Stimulated activated CD4-positive, alpha-beta T cell treated with anti-CD3 and anti-CD28 coated beads, Interleukin-15, amount 100 ng/mL, for 24 hours (primary cell): ENCODE measurements around the gene KCNJ6.

Experiments
- DNase-seq: peaks from one replicate; pipeline ENCODE4 v3.0.0-alpha.2; 2020

KCNJ6 gene

DNA sequence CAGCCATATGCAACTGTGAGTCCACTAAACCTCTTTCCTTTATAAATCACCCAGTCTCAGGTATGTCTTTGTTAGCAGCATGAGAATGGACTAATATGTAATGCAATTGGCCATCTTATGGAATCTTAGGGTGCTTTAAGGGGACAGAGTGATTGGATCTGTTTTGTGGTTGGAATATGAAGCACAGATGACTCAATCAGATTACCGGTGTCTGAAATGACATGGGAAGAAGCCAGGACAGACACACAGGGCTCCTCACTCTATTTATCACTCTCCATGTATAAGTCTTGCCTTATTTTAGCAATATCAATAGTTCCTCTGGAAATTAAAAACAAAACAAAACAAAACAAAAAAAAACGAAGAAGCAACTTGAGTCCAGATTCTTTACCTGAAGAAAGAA is 12.9 kb downstream of the KCNJ6 start:
- DNase-seq: no peak

DNA sequence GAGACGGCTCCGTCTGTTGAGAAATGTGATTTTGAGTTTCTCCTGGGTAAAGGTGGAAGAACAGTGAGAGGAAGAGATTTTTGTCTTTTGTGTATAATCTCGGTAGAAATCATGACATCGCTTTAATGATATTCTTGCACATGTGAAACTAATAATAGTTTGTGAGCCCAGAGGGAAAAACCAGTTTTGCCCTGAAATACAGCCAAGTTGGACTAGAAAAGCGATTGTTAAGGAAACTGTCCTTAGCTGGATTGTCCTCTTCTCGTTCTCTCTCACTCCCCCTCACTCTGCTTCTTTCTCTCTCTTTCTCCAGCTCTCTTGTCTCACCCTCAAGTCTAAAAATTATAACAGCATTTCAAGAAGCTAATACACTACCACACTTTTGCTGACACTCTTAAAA is 17.1 kb downstream of the KCNJ6 start:
- no peak for DNase-seq

DNA sequence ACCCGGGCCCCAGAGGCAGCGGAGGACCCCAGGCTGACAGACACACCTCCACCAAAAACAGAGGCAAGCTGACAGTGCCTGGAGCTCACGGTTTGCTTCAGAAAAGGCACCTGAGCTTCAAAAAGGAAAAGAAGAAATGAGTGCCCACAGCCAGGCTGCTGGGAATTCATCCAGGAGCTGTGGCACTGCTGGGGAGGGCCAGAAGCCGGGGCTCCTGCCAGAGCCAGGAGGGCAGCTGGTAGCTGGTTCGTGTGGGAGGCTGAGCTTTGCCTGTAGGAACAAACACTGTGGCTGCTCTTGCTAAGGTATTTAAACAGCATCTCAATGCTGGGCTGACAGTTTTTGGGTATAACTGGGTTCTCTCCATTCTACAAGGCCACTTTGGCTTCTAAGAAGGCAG is 19.5 kb downstream of the KCNJ6 start:
- DNase-seq: no peak

DNA sequence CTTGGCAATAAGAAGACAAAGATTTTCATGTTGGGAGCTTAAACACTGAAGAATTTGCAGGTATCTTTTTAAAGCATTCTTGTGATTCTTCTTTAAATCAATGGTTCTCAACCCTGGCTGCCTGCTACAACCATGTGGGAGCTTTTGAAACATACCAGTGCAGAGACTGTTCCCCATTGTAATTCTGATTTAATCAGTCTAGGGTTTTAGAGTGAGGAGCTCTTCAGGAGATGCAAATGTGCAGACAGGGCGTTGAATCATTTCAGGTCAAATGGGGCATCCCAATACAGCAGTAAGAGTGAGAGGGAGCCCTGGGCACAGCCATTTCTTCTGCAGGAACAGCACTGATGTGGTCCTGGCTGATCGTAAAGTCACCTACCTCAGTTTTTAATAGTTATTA is 24.3 kb downstream of the KCNJ6 start:
- no peak for DNase-seq

DNA sequence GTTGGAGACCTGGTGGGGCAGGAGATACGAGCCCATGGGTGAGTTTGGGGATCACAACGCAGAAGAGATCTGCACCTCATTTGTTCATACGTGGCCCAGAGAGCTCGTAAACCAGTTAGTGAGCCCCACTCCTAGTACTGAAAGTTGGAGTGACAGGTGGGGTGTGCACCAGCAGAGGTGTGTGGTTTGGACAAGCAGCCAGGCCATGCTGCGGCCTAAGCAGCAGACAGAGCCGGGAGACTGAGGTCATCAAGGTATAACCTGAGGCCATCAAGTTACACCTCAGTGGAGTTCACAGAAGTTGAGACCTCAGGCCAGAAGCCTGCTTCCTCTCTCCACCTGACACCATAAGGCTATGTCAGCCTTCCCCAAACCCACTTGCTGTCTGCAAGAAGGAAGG is 27.6 kb downstream of the KCNJ6 start:
- no peak for DNase-seq

DNA sequence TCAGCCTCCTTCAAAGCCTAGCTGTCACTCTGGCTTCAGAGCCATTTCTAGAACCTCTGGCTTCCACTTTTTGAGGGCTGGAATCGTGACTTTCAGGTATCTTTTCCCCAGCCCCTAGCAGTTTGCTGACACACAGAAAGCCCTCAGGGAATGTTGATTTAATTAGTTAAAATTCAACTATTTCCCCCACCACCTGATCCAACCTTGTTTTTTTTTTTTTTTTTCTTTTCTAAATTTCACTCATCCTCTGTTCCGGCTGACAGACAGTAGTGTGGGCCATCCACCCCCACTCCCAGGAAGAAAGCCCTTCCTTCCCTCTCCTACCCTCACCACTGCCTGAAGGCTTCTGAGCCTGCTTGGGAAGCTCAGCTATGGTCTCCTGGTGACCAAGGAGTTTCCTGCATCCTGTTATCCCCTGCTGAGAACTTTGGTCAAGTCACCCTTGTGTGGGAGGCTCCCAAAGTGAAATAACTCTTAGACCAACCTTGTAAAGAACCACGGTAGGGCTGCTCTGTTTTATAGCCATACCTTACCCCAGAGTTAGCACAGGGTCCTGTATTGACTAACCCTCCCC is 29.4 kb downstream of the KCNJ6 start:
- DNase-seq: no peak

DNA sequence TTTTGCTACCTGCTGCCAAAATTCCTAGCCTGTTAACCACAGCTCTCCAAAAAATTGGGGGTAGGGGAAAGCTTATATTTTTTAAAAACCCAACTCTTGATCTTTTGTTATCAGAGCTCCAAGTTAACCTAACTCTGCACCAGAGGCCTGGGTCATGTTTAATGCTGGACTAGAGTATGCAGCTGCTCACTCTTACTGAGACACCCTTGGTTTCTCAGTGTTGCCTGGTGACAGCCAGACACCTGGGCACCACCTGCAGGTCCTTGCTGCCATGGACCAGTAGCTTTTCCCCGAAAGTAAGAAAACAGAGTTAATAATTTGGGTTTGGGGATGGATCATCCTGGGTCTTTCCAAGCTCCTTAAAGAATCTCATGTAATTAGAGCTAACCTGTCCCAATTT is 30.1 kb downstream of the KCNJ6 start:
- DNase-seq: no peak

DNA sequence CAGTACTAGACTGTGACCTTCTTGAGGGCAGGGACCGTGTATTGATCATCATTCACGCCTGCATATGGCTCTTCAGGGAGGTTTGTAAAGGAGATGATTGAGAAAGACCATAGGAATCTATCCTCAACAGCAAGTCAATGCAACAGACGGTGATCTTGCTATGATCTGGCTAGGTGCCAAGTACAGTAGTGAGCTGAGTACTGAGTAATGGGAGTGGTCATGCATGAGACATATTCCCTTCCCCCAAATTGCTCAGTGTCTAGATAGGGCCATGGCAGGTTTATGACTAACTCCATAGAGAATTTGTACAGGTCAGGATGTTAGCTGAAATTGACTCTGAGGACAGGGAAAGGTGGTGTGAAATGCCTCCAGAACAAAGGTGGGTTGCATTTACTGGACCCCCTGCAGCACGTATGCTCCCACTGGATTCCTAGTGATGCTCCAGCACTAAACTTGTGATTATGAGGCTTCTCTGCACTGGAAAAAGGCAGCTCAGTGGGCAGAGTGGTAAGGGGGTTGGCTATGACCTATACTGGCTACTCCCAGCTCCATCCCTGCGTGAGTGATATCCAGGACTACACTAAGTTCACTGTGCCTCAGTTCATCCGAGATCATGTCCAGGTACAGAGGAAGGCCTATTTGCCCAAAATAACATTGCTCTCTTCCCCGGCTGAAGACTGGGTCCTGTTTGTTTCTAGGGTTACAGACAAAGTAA is 37.2 kb downstream of the KCNJ6 start:
- DNase-seq: no peak

DNA sequence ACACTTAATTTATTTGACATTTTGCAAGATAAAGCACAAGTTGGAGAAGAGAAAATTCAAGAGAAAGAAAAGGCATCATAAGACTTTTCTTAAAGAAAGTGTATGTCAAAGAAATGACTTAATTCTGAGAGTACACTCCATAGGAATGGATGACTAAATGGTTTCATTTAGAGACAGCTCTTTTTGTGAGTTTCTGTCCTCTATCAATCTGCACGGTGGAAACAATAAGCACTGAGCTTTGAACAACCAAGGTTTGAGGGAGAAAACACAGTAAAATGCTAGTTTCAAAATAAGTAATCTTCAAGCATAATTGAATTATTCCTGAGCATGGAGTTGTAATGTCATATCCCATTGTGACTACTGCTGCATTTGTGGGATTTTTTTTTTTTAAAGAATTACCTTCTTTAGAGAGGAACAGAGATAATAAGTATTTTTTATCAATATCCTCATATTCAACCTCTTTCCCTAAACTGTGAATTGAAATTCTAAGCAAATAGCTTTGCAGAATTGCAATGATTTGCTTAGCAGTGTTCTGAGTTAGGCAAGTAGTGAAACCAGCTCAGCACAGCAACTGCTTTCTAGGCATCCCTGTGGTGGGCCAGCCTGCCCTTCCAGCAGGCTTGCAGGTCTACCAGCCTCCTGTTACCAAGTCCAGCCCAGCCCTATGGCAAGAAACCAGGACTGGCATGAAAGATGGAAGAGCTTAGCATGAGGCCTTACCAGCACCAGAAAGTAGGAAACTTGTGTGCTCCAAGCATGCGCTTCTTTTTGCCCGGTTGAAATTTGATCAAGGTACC is 38.2 kb downstream of the KCNJ6 start:
- peak; percentile 6 for DNase-seq

DNA sequence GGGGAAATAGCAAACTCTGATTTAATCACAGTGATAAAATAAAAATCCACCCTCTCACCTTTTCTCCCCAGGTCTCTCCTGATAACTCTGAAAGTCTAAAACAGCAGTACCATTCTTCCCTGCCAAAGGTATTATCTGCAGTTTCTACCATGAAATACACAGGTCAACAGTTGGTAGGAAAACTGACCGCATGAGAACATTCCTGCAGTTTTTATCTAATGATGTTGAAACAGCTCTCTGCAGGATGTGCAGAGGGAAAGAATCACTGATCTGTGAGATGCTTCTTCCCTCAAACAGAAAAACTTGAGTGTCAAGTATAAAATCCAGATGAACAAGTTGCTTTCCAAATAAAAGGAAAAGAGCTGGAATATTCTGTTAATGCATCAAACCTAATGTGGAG is 39.1 kb downstream of the KCNJ6 start:
- no peak for DNase-seq

DNA sequence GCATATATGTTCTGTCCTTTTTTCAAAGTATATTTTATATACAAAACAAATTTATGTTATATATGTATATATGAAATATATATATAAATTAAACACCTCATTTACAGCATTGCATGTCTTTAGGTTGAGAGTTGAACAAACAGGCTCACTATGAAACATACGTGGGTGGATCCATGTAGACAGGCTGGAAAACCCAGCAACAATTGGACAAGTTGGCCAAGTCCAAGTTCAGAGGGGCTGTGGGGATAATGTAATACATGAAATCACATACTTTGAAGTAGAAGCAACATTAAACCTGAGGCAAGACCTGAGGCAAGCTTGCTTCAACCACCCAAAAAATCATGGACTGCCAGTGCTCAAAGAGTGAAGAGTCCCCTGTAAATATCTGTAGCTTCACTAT is 39.7 kb downstream of the KCNJ6 start:
- DNase-seq: no peak

DNA sequence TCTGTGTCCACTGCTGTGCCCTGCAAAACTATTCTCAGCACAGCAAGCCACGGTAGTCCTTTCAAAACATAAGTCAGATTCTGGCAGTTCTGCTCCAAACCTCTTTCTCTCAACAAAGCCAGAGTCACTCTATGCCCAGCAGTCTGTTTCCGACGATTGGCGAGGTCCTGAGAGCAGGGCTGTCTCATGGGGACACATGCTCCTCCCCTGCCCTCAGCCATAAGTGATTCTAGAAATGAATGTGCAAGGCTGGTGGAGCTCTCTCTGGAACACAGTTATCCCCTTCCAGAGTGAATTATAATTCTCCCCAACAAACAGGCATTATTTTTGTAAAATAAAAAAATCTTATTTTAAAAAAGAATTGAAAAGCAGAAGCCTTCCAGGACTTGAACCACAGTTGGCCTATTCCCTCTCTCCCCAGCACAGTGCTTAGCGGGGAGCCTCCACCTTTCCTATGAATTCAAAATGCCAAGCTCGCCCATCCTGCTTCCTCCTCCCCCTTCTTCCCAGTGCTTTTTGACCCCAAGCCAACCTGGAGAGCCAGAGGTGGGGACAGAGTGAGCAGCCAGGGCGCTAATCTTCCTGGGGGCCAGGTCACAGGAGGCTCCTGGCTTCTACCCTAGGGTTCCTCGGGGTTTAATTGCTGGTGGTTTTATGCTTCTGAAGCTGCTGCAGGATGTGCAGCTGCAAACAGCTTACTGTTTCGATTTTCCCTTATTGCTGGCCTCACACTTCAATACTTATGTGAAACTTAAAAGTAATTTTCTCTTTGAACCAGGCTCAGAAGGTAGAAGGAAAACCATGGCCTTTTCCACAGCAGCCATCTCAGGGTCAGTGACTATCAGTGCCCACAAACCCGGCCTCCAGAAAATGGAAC is 41.1 kb downstream of the KCNJ6 start:
- no peak for DNase-seq

DNA sequence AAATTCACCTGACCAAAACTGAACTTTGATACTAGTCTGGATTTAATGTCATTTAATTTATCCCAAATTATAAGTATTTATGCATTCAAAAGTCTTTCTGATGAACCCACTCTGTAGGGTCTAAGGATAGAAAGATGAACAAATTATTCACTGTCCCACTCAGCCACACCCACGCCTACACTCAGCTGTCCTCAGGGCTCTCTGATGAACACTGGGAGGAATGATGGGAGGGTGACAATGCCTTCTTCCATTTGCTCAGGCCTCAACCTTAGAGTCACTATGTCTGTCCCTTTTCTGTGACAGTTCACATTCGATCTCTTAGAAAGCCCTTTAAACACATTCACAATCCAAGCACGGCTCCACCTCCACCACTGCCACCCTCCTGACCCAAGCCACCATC is 41.8 kb downstream of the KCNJ6 start:
- DNase-seq: no peak

DNA sequence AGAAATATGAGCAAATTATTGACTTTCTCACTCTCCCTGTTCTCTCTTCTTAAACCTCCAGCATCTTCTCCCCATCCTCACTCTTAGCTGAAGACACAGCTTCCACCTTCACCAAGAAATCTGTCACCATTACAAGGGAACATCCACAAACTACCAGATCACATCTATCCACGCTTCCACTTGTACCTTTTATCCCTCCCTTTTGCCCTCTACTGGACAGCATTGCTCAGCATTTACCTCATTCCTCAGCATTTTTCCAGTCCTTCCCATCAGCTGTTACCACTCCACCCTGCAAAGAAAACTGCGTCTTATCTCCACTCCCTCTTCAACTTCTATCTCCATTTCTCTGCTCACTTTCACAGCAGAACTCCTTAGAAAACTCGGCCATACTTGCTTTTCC is 42.6 kb downstream of the KCNJ6 start:
- no peak for DNase-seq

DNA sequence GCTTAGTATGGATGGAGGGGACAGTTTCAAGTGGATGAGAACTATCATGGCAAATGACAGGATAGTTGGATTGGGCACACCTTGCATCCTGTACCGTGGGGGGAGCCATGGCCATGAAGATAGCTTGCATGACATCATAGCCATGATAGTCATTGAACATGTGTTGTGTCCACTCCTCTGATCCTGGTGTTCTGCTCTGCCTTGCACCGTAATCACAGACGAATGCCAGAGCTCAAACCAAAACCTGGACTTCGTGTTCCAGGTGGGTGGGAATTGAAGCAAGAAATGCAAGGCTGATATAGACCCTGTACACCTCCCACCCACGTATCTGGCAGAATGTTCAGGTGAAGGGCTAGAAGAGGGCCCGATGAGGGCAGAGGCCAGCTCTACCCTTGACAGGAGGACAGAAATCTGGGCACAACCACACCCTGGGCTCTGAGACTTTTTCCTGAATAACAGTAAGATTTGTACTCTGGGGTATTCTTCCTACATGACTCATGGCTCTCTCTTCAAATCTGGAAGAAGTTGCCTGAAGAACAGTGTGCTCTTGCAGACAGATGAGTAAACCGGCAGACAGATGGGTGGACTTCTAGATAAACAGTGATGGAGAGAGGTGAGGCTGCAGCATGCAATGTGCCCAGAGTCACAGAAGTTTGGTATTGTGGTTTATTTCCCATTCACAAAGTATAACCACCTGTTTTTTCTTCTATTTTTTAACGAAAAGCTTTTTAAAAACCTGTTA is 45.0 kb downstream of the KCNJ6 start:
- DNase-seq: no peak

DNA sequence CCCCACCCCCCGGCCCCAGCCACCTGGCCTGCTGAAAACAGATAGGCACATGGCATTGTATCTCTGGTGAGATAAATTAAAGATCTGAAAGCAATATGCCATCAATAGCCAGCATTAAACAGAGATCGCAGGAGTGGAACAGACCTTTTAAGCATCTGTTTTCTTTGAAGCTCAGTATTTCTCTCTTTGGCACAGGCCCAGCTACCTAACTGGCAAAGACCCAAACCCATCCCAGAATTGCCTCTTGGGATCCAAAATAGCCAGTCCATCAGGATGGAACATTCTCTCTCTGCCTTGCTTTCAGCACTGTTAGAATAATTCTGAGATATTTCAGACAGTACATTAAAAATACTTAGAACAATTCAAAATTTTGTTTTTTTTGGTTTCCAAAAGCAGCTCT is 46.0 kb downstream of the KCNJ6 start:
- DNase-seq: no peak

DNA sequence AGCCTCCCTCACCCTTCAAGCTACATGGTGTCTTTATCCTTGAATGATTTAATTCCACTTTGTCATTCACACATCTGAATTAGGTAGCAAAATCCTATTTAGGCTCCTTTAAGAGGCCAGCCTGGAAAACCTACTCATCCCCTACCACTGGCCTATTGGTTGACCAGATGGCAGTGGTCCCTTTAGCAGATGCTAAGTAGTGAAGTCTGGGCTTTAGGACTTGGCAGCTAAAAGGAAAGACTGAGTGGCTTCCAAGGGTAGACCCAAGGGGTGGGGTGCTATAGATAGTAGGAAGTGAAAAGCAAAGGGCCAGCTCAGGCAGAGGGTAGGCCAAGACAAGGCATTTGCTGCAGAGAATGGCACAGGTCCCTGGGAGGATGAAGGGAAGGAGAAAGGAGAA is 46.6 kb downstream of the KCNJ6 start:
- DNase-seq: no peak

DNA sequence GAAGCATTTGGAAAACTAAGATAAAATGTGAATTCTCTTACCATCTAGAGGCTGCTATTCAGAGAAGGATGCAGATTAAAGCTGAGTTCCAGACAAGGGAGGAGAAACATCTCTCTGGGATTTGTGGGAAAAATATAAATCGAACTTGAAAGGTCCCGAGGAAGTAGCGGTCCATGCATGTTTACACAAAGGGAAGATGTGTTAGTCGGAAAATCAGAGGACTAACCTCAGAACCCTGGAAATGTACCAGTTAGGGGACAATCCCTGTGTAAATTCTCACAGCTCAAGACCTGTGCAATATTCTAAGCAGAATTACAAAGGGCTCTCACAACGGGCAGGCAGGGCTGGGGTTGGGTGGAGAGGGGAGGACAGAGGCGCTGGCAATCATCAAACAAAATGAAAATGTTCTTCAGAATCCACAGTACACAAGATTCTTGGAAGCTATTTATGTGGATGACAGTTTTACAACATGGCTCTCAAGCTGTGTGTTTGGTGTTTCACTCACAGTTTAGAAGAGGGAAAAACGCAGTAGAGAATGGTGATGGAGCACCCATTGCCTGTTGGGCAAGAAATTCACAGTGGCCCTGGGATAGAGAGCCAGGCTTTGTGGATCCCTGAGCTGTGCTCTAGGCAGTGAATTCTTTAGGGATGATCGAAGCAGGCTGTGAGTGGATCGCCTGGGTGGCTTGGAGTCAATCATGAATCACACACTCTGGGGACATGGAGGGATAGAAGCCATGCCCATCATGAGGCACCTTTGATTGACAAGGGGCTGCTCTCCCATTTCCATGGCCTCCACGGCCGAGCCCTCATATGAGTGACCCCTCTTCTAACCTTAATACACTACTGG is 47.6 kb downstream of the KCNJ6 start:
- no peak for DNase-seq

DNA sequence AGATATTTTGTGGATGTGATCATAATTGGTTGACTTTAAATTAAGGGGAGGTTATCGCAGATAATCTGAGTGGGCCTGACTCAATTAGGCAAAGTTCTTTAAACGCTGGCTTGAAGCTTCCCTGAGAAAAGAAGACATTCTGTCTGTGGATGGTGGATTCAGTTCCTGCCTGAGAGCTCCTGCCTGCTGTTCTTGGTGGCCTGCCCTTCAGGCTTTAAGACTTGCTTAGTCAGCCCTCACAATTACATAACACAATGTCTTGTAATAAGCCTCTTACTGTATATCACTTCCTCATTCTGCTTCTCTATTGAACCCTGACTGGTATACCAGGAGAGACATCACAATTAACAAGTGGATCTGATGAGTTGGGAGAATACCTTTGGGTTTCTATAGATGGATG is 50.2 kb downstream of the KCNJ6 start:
- no peak for DNase-seq

DNA sequence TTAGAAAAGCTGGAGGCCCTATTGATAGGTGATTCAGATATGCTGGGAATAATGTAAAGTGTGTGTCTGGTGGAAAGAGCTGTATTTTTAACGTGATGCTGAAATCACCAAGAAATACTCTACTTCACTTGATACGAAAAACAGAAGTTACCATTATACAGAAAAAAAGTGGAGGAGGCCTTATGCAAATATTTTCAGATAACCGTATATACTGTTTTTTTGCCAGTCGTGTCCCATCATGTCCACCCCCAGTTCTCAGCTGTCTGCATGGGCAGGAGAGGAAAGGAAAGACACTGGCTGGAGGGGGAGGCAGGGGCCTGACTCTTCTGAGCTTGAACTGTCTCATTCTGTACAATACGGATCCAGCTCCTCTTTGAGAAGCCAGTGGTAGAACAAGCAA is 51.1 kb downstream of the KCNJ6 start:
- no peak for DNase-seq

DNA sequence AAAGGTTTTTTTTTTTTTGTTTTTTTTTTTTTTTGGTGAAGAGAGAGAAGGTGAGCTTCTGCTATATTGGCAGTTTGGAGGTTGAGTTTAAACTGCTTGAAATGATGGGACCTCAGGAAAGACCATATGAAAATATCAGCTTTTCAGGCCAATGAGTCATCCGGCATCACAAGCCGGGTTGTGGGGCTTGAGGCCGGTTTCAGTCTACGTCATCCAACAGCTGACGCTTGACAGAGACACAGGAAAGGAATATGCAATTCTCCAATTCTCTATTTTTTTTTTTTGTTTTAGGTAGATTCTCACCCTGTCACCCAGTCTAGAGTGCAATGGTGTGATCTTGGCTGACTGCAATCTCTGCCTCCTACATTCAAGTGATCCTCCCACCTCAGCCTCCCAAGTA is 52.4 kb downstream of the KCNJ6 start:
- DNase-seq: no peak

DNA sequence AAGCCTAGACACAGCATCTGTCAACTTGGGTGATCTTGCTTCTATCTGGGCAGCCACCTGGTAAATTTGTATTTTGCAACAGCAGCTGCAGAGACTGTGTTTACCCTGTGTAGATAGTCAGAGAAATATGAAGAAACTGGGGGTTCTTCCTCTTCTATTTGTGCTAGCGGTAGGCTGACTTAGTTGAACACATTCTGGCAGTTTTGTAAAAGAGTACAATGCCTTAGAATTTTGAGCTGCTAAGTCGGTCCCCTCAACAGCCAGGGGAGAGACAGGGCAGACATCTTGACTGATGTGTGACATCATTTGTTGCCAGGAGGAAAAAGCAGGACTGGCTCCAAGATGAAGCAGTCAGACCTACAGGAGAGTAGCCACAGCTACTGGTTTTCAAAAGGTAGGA is 53.7 kb downstream of the KCNJ6 start:
- DNase-seq: no peak
